ENCODE data around the gene NDUFS6.

NDUFS6 gene

GRCh38 chr5:1801222-1801966, at the start of gene NDUFS6:
Gene NDUFS6, plus strand, starts transcription at chr5:1801407. Its CDS starts 11 bp downstream, at chr5:1801418.
- no peak for FAIRE-seq
- DNase-seq (ENCODE audit: insufficient read length, low spot score) = peak; percentile 37
- TF ChIP-seq, protein P1, sequence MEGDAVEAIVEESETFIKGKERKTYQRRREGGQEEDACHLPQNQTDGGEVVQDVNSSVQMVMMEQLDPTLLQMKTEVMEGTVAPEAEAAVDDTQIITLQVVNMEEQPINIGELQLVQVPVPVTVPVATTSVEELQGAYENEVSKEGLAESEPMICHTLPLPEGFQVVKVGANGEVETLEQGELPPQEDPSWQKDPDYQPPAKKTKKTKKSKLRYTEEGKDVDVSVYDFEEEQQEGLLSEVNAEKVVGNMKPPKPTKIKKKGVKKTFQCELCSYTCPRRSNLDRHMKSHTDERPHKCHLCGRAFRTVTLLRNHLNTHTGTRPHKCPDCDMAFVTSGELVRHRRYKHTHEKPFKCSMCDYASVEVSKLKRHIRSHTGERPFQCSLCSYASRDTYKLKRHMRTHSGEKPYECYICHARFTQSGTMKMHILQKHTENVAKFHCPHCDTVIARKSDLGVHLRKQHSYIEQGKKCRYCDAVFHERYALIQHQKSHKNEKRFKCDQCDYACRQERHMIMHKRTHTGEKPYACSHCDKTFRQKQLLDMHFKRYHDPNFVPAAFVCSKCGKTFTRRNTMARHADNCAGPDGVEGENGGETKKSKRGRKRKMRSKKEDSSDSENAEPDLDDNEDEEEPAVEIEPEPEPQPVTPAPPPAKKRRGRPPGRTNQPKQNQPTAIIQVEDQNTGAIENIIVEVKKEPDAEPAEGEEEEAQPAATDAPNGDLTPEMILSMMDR (IDR thresholded peaks at IDR 0.05; ENCODE audit: insufficient read depth, missing control alignments) = no peak

DNA sequence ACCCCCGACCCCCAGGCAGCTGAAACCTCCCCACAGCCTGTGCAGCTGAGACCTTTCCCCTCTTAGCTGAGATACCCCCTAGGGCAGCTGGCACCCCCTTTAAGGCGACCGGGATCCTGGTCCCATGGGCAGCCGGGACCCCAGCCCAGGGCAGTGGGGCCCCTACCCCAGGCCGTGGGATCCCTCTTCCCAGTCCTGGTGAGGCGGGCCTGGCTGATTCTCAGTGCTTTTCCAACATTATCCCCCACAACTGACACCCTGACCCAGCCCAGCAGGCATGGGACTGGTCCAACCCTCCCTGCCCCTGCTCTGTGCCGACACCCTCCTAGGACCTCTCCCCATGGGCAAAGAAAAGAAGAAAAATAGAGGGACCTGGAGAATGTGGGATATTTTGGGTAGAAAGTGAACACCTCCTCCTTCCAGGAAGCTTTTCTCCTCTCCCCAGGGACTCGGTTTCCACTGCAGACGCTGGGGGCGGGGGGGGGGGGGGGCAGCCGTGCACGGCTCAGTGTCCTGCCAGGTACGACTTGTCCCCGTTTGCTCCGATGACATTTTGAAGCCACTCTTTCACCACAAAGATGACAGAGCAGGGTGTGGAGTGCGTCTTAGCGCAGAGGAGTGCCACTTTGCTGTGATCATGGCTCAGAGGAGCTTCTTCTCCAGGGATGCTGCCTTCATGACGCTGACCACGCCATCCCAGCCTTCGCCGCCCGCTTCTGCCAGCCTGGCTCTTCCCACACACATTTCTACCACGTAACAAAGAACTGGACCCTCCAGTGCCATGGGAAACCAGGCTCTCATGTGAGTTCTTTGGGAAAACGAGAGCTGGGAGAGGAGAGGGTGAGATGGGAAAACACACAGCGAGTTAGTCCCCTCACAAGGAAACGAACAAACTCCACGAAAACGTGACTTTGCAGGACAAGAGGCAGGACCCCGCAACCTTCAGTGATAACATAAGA, 49.1 kb upstream of the NDUFS6 start:
- DNase-seq (ENCODE audit: insufficient read length, low spot score) (no peak), FAIRE-seq (no peak)
- TF ChIP-seq, protein P1 (IDR thresholded peaks at IDR 0.05; ENCODE audit: insufficient read depth, missing control alignments) = no peak

- TF ChIP-seq, protein P1 (IDR thresholded peaks at IDR 0.05; ENCODE audit: insufficient read depth, missing control alignments) = no peak
- DNase-seq (ENCODE audit: insufficient read length, low spot score) = no peak
- no peak for FAIRE-seq
Observed at GRCh38 chr5:1752881-1753280, 48.3 kb upstream of the NDUFS6 start.

DNA sequence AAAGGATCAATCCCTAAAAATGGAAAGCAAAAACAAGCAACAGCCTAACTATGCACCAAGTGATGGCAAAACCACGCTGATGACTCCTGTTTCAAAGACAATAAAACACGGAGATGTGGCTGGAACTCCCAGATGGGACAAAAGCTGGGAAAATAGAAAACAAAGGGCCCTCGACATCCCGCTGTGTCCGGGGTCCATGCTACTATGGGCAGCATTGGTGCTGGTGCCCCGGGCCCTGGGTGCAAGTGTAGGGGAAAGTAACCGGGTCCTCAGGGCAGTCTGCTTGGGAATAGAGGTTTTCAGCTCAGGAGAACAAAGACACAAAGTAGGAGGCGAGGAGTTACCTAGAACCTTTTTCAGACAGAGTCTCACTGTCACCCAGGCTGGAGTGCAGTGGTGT, 47.7 kb upstream of the NDUFS6 start:
- no peak for DNase-seq (ENCODE audit: insufficient read length, low spot score)
- TF ChIP-seq, protein P1 (IDR thresholded peaks at IDR 0.05; ENCODE audit: insufficient read depth, missing control alignments) = no peak
- no peak for FAIRE-seq

- DNase-seq (ENCODE audit: insufficient read length, low spot score) = no peak
- TF ChIP-seq, protein P1 (IDR thresholded peaks at IDR 0.05; ENCODE audit: insufficient read depth, missing control alignments) = no peak
- no peak for FAIRE-seq
Observed at GRCh38 chr5:1754531-1755220, 46.5 kb upstream of the NDUFS6 start.

- TF ChIP-seq, protein P1 (IDR thresholded peaks at IDR 0.05; ENCODE audit: insufficient read depth, missing control alignments) = no peak
Observed at GRCh38 chr5:1755321-1755949, 45.8 kb upstream of the NDUFS6 start.

More at GRCh38 chr5:1755321-1755949, 45.8 kb upstream of the NDUFS6 start:
- FAIRE-seq (no peak), DNase-seq (ENCODE audit: insufficient read length, low spot score) (no peak)

Data from D721Med (cell line).